Endothelial cell of umbilical vein (primary cell): ENCODE data around the gene LORICRIN. TPM values are rescaled to one million over a fixed set of nuclear protein-coding genes. Genes with fewer than 3 reads are reported as not detected.

ENCODE experiments used
- BruUV-seq: library from RNA; stranded (reverse); fragments of 400-500 nt; replicated peaks from 2 replicates; lab custom pipeline; 2021; lab: Mats Ljungman, UMichigan
- CTCF ChIA-PET: fragments of 300-600, 350-600 bp; sonication (Branson Sonifier 250); formaldehyde crosslinking; loops from one replicate; lab custom pipeline; 2021; ENCODE audit warnings: antibody characterized with exemption, inconsistent platforms; lab: Charles Lee
- POLR2A ChIA-PET: fragments of 300-600, 350-600 bp; sonication (Branson Sonifier 250); formaldehyde crosslinking; loops from one replicate; lab custom pipeline; 2021; ENCODE audit warnings: antibody characterized with exemption, inconsistent platforms; lab: Charles Lee
- DNase-seq: peaks from one replicate; pipeline ENCODE4 v3.0.0-alpha.2; 2011; ENCODE audit warnings: low read depth, low spot score
- FAIRE-seq: peaks from 2 replicates; lab custom pipeline; 2011; peaks lifted over from hg19 to GRCh38; lab: Jason Lieb, UNC
- H2AFZ ChIP-seq: 2 replicates; pipeline ENCODE4 v1.6.0; 2012; ENCODE audit warnings: low read depth, low read length, control low read depth, inconsistent platforms
- H3K27ac ChIP-seq: 2 replicates; pipeline ENCODE4 v1.5.1; 2011; ENCODE audit warnings: low read depth, mild to moderate bottlenecking, control low read depth, low read length, moderate library complexity; ENCODE audit not compliant: insufficient read depth
- H3K27me3 ChIP-seq, 2 experiments: 2 replicates each; pipeline versions ENCODE4 v1.6.0 to v1.6.1; 2011; ENCODE audit warnings: low read length in 2 of 2, mixed read lengths in 1 of 2; ENCODE audit not compliant: control insufficient read depth in 2 of 2, insufficient read depth in 2 of 2
- H3K36me3 ChIP-seq, 2 experiments: 2 replicates in 1 of 2; 3 replicates in 1 of 2; pipeline ENCODE4 v1.5.1; 2011; ENCODE audit warnings: low read length in 2 of 2, mild to moderate bottlenecking in 1 of 2, moderate library complexity in 1 of 2; ENCODE audit not compliant: control insufficient read depth in 2 of 2, insufficient read depth in 2 of 2; ENCODE audit errors: extremely low read depth in 1 of 2
- H3K4me1 ChIP-seq: 3 replicates; pipeline ENCODE4 v1.5.1; 2011; ENCODE audit warnings: mild to moderate bottlenecking, low read length; ENCODE audit not compliant: control insufficient read depth, insufficient read depth; ENCODE audit errors: extremely low read depth
- H3K4me2 ChIP-seq: 2 replicates; pipeline ENCODE4 v1.6.1; 2011; ENCODE audit warnings: low read length, control low read depth, mixed read lengths; ENCODE audit not compliant: insufficient read depth
- H3K4me3 ChIP-seq, 3 experiments: fragments of 200-600 bp in 1 of 3; sonication (generic), shearing (Covaris generic) in 1 of 3; replicated peaks in 1 of 3; 2 replicates each; pipeline ENCODE4 v1.5.1; 2011 to 2016; ENCODE audit warnings: control low read depth in 3 of 3, low read length in 3 of 3, mild to moderate bottlenecking in 2 of 3, inconsistent platforms in 1 of 3, low read depth in 1 of 3, moderate library complexity in 1 of 3; ENCODE audit not compliant: insufficient read depth in 1 of 3
- H3K79me2 ChIP-seq: 2 replicates; pipeline ENCODE4 v1.6.0; 2012; ENCODE audit warnings: low read length, inconsistent platforms; ENCODE audit not compliant: control insufficient read depth, insufficient read depth
- H3K9ac ChIP-seq: replicated peaks from 2 replicates; pipeline ENCODE3; 2011; ENCODE audit warnings: low read length, control low read depth; ENCODE audit not compliant: insufficient read depth; ENCODE audit errors: extremely low read depth
- H3K9me1 ChIP-seq: replicated peaks from 3 replicates; pipeline ENCODE4 v1.6.0; 2011; ENCODE audit warnings: mild to moderate bottlenecking, low read length; ENCODE audit not compliant: control insufficient read depth, insufficient read depth; ENCODE audit errors: extremely low read depth
- H3K9me3 ChIP-seq: replicated peaks from 2 replicates; pipeline ENCODE4 v1.5.1; 2012; ENCODE audit warnings: low read length, inconsistent platforms; ENCODE audit not compliant: control insufficient read depth, insufficient read depth
- H4K20me1 ChIP-seq: replicated peaks from 2 replicates; pipeline ENCODE3; 2011; ENCODE audit warnings: mild to moderate bottlenecking, low read length; ENCODE audit not compliant: control insufficient read depth, insufficient read depth; ENCODE audit errors: extremely low read depth
- EZH2 ChIP-seq: IDR thresholded peaks from 2 replicates; pipeline ENCODE4 v1.6.1; 2012; ENCODE audit warnings: borderline replicate concordance, low read depth, mild to moderate bottlenecking, moderate library complexity, low read length, inconsistent platforms; ENCODE audit not compliant: severe bottlenecking
- FOS ChIP-seq: IDR thresholded peaks from 2 replicates; pipeline ENCODE4 v1.6.1; 2011; ENCODE audit warnings: mild to moderate bottlenecking, low read length, moderate library complexity, borderline replicate concordance; ENCODE audit not compliant: insufficient read depth
- GATA2 ChIP-seq: IDR thresholded peaks from 2 replicates; pipeline ENCODE4 v1.7.0; 2011; ENCODE audit warnings: low read depth, mild to moderate bottlenecking, moderate library complexity, mixed read lengths, low read length; ENCODE audit not compliant: insufficient read length, insufficient read depth
- JUN ChIP-seq: IDR thresholded peaks from 2 replicates; pipeline ENCODE4 v1.6.1; 2011; ENCODE audit warnings: borderline replicate concordance, low read depth; ENCODE audit not compliant: insufficient read length, insufficient read depth
- MAX ChIP-seq: IDR thresholded peaks from 2 replicates; pipeline ENCODE4 v1.6.1; 2011; ENCODE audit not compliant: insufficient read depth, insufficient read length
- MYC ChIP-seq: IDR thresholded peaks from one replicate; pipeline ENCODE4 v1.6.1; 2011; ENCODE audit warnings: mild to moderate bottlenecking, low read depth, low read length
- POLR2A ChIP-seq: IDR thresholded peaks from 2 replicates; pipeline ENCODE4 v1.6.1; 2012; ENCODE audit warnings: low read depth, mild to moderate bottlenecking, control low read depth, low read length
- POLR2AphosphoS5 ChIP-seq: IDR thresholded peaks from 2 replicates; pipeline ENCODE4 v1.6.1; 2012; ENCODE audit warnings: low read depth, mild to moderate bottlenecking, control low read depth, low read length, moderate library complexity; ENCODE audit not compliant: insufficient read depth
- dilution Hi-C: fragments of 300-500 bp; cut with MboI; formaldehyde crosslinking; loops from one replicate; pipeline ENCODE4 v1.15.0; 2019; ENCODE audit warnings: low sequenced_read_pairs; ENCODE audit not compliant: extremely low pct_ligation_motif_present
- intact Hi-C: fragments of 100-400 bp; cut with micrococcal nuclease; formaldehyde crosslinking; loops from one replicate; pipeline ENCODE4 v1.10.0; 2022
- polyA plus RNA-seq, 4 experiments: library from polyadenylated mRNA; depleted of rRNA in 3 of 4; stranded (reverse) in 3 of 4; unstranded in 1 of 4; fragments of >200 nt; gene quantifications; 2 replicates each; pipeline versions ENCODE4 v1.2.1 to v1.2.3, GENCODE V29; 2011 to 2012; ENCODE audit warnings: missing spikeins in 1 of 4
- total RNA-seq: library from RNA; stranded (reverse); gene quantifications from 2 replicates; pipeline ENCODE4 v1.2.3, GENCODE V29; 2021
- TF ChIP-seq, protein P1 (sequence below), 2 donors: IDR thresholded peaks; 1 replicate in 1 of 2; 2 replicates in 1 of 2; pipeline ENCODE4 v1.5.1; 2011; ENCODE audit warnings: low read length in 2 of 2, mild to moderate bottlenecking in 2 of 2, moderate library complexity in 2 of 2, control low read depth in 1 of 2, inconsistent platforms in 1 of 2, low read depth in 1 of 2; ENCODE audit not compliant: insufficient read depth in 1 of 2; ENCODE audit errors: extremely low read depth in 1 of 2

Gene LORICRIN
- total and polyA plus RNA-seq, 2 donors (not counting 3 experiments of a cell fraction or from before 2014, with no cell fraction given), result not detected

GRCh38 chr1:153261281-153262069, 2.0 kb downstream of the LORICRIN start:
- Histone ChIP-seq H3K9ac (no peak overlapping the region), H3K79me2 (no peaks in the 10 kb centered on the region), H3K9me3 (no peaks in the 10 kb centered on the region), H3K4me3 (peak overlapping the region in 1 of 3 experiments; percentile 13), H3K36me3 (no peaks in the 10 kb centered on the region), H3K9me1 (peaks cover 2% of the 10 kb centered on the region), H2AFZ (peak overlapping the region; percentile 23), H3K27me3 (peaks cover 36 to 53% of the 10 kb centered on the region in 2 experiments), H3K4me1 (no peaks in the 10 kb centered on the region), H3K27ac (no peak overlapping the region), H3K4me2 (no peak overlapping the region), H4K20me1 (no peaks in the 10 kb centered on the region)
- ChIA-PET POLR2A (no interaction called here), CTCF (no interaction called here)
- BruUV-seq, result no TSS peak
- intact Hi-C loops, result no loop called here
- dilution Hi-C loops, result no loop called here
- TF ChIP-seq EZH2 (peak; percentile 69), MAX (no peak)
- FAIRE-seq (no peak), DNase-seq (no peak)

DNA sequence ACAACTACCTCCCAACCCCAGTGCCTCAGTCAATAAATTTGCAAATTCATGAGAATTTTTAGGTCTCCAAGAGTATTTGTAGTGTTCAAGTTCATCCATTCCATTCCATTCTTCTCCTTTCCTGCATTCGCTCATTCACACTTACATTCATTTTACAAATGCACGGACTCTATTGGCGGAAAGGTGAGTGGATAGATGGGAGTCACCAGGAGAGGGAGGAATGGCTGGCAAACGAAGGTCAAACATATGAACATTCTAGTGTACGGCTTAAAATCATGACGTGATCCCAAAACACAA, 2.5 kb downstream of the LORICRIN start:
- Histone ChIP-seq H3K9ac (no peak overlapping the region), H3K36me3 (no peaks in the 10 kb centered on the region), H3K9me3 (no peaks in the 10 kb centered on the region), H3K4me1 (no peaks in the 10 kb centered on the region), H2AFZ (no peak overlapping the region), H3K9me1 (peaks cover 2% of the 10 kb centered on the region), H3K27me3 (peaks cover 36 to 53% of the 10 kb centered on the region in 2 experiments), H3K4me2 (no peak overlapping the region), H4K20me1 (no peaks in the 10 kb centered on the region), H3K4me3 (no peak overlapping the region), H3K79me2 (no peaks in the 10 kb centered on the region), H3K27ac (no peak overlapping the region)
- TF ChIP-seq, protein P1, sequence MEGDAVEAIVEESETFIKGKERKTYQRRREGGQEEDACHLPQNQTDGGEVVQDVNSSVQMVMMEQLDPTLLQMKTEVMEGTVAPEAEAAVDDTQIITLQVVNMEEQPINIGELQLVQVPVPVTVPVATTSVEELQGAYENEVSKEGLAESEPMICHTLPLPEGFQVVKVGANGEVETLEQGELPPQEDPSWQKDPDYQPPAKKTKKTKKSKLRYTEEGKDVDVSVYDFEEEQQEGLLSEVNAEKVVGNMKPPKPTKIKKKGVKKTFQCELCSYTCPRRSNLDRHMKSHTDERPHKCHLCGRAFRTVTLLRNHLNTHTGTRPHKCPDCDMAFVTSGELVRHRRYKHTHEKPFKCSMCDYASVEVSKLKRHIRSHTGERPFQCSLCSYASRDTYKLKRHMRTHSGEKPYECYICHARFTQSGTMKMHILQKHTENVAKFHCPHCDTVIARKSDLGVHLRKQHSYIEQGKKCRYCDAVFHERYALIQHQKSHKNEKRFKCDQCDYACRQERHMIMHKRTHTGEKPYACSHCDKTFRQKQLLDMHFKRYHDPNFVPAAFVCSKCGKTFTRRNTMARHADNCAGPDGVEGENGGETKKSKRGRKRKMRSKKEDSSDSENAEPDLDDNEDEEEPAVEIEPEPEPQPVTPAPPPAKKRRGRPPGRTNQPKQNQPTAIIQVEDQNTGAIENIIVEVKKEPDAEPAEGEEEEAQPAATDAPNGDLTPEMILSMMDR (IDR thresholded peaks at IDR 0.05; ENCODE audit: extremely low read depth in 1 of 2, insufficient read depth in 1 of 2, low read depth in 1 of 2, low read length in 2 of 2), result no peak
- no peak for TF ChIP-seq EZH2
- no peak for TF ChIP-seq JUN
- TF ChIP-seq POLR2AphosphoS5, result no peak
- TF ChIP-seq FOS, result no peak
- TF ChIP-seq MYC, result no peak
- no peak for TF ChIP-seq POLR2A
- no peak for TF ChIP-seq MAX
- no peak for TF ChIP-seq GATA2
- ChIA-PET CTCF (no interaction called here), POLR2A (no interaction called here)
- FAIRE-seq (no peak), DNase-seq (no peak)
- intact Hi-C loops (no loop called here), dilution Hi-C loops (no loop called here)
- BruUV-seq, result no TSS peak
